ENCODE results near the gene CACNA2D3. TPM values are rescaled to one million over a fixed set of nuclear protein-coding genes. Genes with fewer than 3 reads are reported as not detected.
"Not testable (repeated sequence)": the region's sequence is repeated elsewhere in the genome, so short reads cannot be mapped to it uniquely, and the experiment has no call there.

The CACNA2D3 gene
- total RNA-seq, 1 donor from 2014 or later, result 4.7 TPM

DNA sequence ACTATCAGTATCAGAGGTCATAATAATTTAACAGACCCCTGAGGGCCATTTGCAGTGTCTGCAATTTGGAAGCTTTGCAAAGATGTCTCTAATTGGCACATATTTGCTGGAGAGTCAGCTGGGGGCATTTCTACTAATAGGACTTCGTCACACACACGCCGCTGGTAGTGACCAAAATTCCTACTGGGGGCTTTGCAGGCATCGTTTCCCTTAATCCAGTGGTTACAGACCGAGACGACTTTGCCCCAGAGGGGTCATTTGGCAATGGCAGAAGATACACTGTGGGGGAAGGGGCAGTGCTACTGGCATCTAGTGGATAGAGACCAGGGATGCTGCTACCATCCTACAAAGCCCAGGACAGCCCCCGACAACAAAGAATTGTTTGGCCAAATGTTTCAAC lies 956.5 kb downstream of the CACNA2D3 start:
- DNase-seq (ENCODE audit: low spot score), result no peak

DNA sequence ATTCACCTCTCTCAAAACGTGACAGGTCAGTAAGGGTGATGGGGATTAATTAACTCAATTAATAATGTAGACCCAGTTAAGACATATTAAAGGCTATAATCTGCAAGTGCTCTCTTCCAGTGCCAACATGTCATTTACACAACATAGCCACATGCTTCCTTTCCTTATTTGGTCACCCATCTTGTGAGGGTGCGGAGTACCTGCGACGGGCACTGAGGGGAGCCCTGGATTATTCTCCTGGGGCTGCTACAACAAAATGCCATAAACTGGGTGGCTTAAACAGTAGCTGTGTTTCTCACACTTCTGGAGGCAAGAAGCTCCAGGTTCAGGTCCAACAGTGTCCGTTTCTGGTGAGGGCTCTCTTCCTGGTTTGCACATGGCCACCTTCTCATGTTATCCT lies 962.9 kb downstream of the CACNA2D3 start:
- no peak for DNase-seq (ENCODE audit: low spot score)

DNA sequence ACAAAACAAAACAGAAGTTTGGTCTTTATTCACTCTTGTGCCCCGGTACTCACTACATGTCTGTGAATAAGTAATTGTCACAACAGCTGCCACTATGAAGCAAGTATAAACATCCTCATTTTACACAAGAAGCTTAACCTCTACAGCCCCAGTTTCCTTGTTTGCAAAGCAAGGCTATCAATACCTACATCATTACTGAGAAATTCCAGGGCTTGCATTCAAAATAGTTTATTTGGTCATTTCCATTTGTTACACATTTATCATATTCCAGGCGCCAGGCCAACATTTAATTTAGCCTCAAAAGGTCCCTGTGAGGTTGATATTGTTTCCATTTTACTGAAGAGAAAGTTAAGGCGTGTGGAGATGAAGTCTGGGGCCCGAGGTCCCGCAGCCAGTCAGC lies 966.9 kb downstream of the CACNA2D3 start:
- no peak for DNase-seq (ENCODE audit: low spot score)

DNA sequence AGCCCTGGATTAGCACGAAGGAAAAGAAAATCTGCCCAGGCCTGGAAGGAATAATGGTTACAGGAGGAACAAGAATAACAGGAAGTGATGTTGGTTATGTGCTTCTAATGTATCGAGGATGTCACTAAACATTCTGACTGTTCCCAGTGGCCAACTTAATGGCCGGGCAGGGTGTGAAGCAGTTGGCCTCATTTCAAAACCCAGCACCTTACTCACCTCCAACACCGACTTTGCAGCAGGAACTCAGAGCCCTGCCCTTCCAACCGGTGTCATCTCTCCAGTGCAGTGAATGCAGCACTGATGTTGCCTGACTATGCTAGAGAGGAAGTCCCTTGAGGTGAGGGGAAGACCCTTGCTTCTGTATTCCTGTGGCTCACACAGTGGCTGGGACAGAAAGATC lies 967.9 kb downstream of the CACNA2D3 start:
- no peak for DNase-seq (ENCODE audit: low spot score)

DNA sequence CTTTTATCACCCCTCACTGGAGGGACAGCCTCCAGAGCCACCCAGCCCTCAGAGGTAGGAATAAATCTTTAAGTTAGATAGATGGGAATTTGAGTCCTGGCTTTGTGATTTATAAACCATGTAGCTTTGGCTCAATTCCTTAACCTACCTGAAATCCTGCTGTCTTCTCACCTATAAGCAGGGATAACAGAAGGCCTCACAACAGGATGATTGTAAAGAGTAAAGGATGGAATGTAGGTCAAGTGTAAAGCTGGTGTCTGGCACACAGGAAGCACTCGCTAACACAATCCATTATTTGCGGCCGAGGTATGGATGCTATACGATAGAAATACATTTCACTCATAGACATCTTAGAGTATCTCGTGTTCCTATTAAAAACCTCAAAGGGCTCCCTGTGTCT lies 968.4 kb downstream of the CACNA2D3 start:
- DNase-seq (ENCODE audit: low spot score), result no peak

DNA sequence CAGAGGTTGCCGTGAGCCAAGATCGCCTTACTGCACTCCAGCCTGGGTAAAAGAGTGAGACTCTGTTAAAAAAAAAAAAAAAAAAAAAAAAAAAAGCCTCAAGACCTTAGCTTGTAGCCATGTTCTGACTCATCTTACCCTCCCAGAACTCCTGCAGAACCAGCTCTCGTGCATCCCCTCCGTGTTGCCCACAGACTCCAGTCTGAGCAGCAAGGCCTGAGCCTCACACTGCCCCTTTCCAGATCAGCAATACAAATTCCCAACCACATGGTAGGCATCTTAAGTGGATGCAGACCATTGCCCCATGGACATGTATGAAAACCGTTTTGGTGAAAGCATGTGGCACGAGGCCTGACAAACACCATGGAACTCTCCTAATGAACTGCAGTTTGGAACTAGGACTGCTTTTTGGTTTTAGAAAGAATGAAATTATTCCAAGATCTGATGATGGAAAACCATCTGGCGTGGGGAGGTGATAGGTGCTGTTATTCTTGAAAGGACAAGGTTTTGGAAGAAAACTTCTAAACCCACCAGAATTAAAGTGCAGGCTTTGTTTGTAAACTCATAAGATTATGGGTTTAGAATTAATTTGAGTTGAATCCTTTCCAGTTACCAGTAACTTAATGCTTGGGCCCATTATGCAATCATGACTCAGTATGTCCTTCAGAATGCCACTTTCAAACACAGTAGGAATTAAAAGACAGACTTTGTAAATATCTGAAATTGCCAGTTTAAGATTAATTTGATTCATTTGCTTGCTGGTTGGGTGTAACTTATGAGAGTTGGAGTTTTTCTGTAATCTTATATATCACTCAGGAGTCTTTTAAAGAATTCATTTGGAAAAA lies 969.3 kb downstream of the CACNA2D3 start:
- no peak for DNase-seq (ENCODE audit: low spot score)

DNA sequence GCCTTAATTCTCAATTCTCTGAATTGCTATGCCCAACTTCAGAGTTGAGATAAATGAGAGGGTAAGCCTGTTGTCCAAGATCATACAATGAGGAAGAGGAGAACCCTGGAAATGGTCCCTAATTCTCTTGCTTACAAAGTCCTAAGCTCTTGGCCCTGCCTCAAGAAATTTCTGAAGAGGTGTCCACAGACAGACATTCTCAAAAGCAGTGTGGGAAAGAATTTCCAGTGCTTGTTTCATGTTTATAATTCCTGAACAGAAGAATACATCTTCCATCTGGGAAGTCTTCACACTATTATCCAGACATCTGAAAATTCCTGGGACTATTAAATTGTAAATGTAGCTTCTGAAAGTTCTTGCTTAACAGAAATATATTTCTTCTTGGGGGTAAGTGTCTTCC lies 972.3 kb downstream of the CACNA2D3 start:
- no peak for DNase-seq (ENCODE audit: low spot score)

DNA sequence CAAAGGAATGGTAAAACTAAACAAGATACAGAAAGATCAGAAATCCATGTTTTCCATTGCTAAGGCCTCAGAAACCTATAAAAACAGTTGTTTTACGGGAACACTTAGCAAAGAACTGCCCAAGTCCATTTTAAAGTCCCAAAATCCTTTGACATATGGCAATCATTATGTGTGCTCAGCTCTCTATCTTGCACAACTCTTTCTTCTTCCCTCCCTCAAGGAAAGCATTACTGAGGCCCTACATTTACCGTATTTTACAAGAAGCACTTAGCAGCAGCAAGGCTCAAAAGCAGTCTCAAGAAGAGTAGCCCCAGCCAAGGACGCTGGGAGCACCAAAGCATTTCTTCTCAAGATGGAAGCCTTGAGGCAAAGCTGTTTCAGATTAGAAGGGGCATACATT lies 975.1 kb downstream of the CACNA2D3 start:
- no peak for DNase-seq (ENCODE audit: low spot score)

DNA sequence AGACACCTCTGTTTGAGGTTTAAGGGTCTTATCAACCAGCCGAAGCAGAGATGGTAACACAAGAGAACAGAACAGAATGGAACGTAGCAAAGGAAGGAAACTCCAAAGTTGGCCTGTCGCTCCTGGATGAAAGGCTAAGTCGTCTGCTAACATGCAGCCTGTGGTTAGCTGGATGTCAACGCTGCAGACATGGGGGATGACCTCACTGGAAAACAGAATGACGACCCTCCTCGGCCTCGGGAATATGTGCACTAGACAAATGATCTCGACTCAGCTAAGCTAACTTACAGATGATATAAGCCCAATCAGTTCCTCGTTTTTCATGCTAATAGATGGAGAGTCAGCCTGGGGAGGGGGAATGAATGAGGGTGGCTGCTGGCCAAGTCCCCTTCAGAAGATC lies 983.3 kb downstream of the CACNA2D3 start:
- DNase-seq (ENCODE audit: low spot score), result no peak

DNA sequence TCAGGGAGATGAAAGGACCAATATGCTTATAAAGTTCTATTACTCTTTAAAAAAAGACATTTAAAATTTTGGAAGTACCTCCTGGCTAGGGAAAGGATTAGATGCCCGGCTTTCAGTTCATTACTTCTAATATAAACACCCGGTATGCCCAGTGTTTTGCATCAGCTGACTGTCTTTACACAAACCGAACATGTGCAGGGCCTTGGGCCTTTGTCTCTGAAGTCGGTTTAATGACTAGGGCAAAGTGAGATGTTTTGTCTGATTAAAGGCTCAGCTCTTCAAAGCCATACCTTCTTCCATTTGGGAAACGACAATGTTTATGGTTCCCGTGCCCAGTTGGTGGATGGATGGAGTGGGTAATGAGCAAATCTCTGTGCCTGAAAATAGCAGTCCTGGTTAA lies 984.8 kb downstream of the CACNA2D3 start:
- no peak for DNase-seq (ENCODE audit: low spot score)

DNA sequence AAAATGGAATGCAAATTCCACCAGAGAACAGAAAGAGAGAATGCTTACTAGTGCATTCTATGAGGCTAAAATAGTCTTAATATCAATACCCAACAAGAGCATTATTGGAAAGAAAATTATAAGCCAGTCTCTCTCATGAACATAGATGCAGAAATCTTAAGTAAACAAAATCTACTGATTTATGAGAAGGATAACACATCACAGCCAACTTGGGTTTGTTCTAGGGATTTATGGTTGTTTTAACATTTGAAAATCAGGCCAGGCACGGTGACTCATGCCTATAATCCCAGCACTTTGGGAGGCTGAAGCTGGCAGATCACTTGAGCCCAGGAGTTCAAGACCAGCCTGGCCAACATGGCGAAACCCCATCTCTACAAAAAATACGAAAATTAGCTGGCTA lies 989.6 kb downstream of the CACNA2D3 start:
- DNase-seq (ENCODE audit: low spot score), result not testable (repeated sequence)

DNA sequence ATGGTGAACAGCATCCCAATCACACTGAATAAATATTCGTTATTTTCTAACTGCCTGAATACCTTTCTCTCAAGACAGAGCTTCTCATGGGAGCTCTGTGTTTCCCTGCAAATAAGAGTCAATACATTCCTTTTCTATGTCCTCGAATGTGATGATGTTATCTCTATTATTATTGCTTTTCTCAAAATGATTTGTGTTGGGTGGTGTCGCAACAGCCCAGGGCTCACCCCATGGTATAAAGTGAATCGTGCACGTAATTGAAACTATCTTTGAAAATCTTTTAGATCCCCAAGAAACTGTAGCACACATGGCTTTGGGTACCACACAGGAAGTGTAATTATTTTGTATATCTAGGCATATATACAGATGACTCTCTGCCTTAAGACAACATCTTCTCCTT lies 996.1 kb downstream of the CACNA2D3 start:
- no peak for DNase-seq (ENCODE audit: low spot score)

DNA sequence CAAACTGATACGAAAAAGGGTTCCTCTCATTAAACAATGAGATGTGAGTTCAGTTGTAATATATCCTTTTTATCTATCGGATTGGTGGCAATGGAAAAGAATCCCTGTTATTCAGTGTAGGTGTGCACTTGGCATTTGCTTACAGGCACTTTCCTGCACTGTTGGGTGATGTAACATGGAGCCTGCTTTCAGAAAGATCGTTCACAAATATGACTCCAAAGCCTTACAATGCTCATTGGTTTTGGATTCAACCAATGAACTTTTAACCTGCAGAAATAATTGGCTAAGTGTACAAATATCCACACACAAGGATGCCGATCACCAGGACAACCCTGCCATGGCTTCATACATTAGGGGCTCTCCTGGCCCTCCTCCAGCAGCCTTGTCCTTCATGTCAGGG lies 996.9 kb downstream of the CACNA2D3 start:
- no peak for DNase-seq (ENCODE audit: low spot score)

DNA sequence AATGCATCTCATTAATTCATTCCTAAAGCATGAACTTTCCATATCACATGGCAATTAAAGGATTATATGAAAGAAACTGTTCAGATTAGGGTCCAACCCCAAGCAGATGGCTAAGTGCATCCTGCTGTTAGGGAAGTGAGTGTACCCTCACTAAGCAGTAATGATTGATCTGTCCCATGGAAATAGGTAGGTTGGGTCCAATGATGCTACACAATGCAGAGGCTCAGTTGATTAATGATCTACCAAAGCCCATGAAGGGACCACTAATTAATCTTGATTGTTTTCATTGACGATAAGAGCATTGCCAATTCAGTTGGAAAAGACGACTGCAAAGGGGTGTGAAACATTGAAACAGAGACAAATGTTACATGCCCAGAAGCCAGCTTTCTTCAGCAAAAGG lies 1000.0 kb downstream of the CACNA2D3 start:
- no peak for DNase-seq (ENCODE audit: low spot score)

Other genes with a start within 250 kb of the CACNA2D3 start
- 31.5 TPM for gene ACTR8, start 240.4 kb upstream of the CACNA2D3 start, total RNA-seq
- 52.2 TPM for gene SELENOK, start 230.7 kb upstream of the CACNA2D3 start, total RNA-seq